Measurements from ENCODE around the gene LCN10. TPM values are rescaled to one million over a fixed set of nuclear protein-coding genes. Genes with fewer than 3 reads are reported as not detected.
A peak's percentile ranks its signal among the peaks of the same experiment; 100 is the strongest.

The LCN10 gene
- total and polyA plus RNA-seq, 9 of the 15 experiments (the other 6 are each of a cell fraction or from before 2014, with no cell fraction given): 0.10 to 0.21 (median 0.14) TPM; not detected in 6

DNA sequence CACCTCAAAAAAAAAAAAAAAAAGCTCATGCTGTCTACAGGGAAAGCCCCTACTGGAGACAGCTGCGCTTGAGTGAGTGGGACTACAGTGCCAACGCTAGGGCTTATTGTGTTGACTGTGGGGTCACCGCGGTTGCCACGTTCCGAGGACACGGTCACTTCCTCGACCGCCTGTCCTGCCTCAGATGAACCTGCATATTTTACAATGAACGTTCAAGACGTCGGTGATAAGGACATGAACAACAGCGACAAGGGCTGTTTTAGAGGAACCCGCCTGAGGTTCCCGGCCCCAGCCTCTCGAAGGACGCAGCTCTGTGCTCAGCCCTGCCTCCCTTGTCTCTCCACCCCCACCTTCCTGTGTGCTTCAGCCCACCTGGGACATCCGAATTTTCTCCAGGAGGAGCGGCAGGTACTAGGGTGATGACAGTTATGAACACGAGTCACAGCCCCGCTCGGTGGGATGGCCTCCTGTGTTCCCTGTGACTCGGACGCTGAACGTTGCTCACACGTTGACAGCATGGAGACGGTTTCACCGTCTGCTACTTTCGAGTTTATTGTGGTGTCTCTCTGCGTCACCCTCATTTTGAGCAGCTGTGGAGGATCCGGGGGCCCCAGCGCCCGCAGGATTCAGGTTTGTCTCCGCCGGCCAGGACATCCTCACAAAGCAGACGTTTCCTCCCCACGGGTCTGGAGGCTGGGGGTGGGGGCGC is 41.6 kb downstream of the LCN10 start (continued):
- TF ChIP-seq, protein P1, sequence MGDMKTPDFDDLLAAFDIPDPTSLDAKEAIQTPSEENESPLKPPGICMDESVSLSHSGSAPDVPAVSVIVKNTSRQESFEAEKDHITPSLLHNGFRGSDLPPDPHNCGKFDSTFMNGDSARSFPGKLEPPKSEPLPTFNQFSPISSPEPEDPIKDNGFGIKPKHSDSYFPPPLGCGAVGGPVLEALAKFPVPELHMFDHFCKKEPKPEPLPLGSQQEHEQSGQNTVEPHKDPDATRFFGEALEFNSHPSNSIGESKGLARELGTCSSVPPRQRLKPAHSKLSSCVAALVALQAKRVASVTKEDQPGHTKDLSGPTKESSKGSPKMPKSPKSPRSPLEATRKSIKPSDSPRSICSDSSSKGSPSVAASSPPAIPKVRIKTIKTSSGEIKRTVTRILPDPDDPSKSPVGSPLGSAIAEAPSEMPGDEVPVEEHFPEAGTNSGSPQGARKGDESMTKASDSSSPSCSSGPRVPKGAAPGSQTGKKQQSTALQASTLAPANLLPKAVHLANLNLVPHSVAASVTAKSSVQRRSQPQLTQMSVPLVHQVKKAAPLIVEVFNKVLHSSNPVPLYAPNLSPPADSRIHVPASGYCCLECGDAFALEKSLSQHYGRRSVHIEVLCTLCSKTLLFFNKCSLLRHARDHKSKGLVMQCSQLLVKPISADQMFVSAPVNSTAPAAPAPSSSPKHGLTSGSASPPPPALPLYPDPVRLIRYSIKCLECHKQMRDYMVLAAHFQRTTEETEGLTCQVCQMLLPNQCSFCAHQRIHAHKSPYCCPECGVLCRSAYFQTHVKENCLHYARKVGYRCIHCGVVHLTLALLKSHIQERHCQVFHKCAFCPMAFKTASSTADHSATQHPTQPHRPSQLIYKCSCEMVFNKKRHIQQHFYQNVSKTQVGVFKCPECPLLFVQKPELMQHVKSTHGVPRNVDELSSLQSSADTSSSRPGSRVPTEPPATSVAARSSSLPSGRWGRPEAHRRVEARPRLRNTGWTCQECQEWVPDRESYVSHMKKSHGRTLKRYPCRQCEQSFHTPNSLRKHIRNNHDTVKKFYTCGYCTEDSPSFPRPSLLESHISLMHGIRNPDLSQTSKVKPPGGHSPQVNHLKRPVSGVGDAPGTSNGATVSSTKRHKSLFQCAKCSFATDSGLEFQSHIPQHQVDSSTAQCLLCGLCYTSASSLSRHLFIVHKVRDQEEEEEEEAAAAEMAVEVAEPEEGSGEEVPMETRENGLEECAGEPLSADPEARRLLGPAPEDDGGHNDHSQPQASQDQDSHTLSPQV (IDR thresholded peaks at IDR 0.05): peak; percentile 80
- TF ChIP-seq ZNF133 (CRISPR knock-in tag; IDR thresholded peaks at IDR 0.05) (no peak), MTA1 (IDR thresholded peaks at IDR 0.05; ENCODE audit: borderline replicate concordance) (no peak), SLC30A9 (CRISPR knock-in tag; IDR thresholded peaks at IDR 0.05) (no peak), MCM3 (IDR thresholded peaks at IDR 0.05) (no peak), NCOR1 (IDR thresholded peaks at IDR 0.05) (no peak), SRSF3 (IDR thresholded peaks at IDR 0.05; ENCODE audit: insufficient read depth, low read length) (no peak), TBP (optimal IDR thresholded peaks at IDR 0.05; ENCODE audit: low read depth, low read length) (no peak), POLR3G (IDR thresholded peaks at IDR 0.05; ENCODE audit: extremely low read depth, insufficient read length, insufficient replicate concordance) (no peak)
- TF ChIP-seq, protein P2, sequence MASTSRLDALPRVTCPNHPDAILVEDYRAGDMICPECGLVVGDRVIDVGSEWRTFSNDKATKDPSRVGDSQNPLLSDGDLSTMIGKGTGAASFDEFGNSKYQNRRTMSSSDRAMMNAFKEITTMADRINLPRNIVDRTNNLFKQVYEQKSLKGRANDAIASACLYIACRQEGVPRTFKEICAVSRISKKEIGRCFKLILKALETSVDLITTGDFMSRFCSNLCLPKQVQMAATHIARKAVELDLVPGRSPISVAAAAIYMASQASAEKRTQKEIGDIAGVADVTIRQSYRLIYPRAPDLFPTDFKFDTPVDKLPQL (IDR thresholded peaks at IDR 0.05; ENCODE audit: extremely low read depth, insufficient read length): no peak
- TF ChIP-seq, protein P3, sequence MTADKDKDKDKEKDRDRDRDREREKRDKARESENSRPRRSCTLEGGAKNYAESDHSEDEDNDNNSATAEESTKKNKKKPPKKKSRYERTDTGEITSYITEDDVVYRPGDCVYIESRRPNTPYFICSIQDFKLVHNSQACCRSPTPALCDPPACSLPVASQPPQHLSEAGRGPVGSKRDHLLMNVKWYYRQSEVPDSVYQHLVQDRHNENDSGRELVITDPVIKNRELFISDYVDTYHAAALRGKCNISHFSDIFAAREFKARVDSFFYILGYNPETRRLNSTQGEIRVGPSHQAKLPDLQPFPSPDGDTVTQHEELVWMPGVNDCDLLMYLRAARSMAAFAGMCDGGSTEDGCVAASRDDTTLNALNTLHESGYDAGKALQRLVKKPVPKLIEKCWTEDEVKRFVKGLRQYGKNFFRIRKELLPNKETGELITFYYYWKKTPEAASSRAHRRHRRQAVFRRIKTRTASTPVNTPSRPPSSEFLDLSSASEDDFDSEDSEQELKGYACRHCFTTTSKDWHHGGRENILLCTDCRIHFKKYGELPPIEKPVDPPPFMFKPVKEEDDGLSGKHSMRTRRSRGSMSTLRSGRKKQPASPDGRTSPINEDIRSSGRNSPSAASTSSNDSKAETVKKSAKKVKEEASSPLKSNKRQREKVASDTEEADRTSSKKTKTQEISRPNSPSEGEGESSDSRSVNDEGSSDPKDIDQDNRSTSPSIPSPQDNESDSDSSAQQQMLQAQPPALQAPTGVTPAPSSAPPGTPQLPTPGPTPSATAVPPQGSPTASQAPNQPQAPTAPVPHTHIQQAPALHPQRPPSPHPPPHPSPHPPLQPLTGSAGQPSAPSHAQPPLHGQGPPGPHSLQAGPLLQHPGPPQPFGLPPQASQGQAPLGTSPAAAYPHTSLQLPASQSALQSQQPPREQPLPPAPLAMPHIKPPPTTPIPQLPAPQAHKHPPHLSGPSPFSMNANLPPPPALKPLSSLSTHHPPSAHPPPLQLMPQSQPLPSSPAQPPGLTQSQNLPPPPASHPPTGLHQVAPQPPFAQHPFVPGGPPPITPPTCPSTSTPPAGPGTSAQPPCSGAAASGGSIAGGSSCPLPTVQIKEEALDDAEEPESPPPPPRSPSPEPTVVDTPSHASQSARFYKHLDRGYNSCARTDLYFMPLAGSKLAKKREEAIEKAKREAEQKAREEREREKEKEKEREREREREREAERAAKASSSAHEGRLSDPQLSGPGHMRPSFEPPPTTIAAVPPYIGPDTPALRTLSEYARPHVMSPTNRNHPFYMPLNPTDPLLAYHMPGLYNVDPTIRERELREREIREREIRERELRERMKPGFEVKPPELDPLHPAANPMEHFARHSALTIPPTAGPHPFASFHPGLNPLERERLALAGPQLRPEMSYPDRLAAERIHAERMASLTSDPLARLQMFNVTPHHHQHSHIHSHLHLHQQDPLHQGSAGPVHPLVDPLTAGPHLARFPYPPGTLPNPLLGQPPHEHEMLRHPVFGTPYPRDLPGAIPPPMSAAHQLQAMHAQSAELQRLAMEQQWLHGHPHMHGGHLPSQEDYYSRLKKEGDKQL (CRISPR knock-in tag; IDR thresholded peaks at IDR 0.05; ENCODE audit: borderline replicate concordance): no peak
